HCT116 (cell line): ENCODE data around the gene OR52A5. TPM values are rescaled to one million over a fixed set of nuclear protein-coding genes. Genes with fewer than 3 reads are reported as not detected.

Source experiments
- ATAC-seq: fragments of 200-7000 bp; cut with Tn5 transposase; 2 replicates; pipeline ENCODE4 v1.9.1; 2020; ENCODE audit warnings: mild to moderate bottlenecking, moderate library complexity
- Bru-seq: library from RNA; stranded (reverse); fragments of 400-500 nt; gene quantifications from one replicate; lab custom pipeline; 2021; lab: Mats Ljungman, UMichigan
- BruChase-seq, 2 experiments: library from RNA; stranded (reverse); fragments of 400-500 nt; gene quantifications; one replicate each; lab custom pipeline; 2021; lab: Mats Ljungman, UMichigan
- BruUV-seq: library from RNA; stranded (reverse); fragments of 400-500 nt; replicated peaks from 2 replicates; lab custom pipeline; 2021; lab: Mats Ljungman, UMichigan
- CTCF ChIA-PET: fragments of 300-600 bp; sonication (Branson Sonifier 250); formaldehyde crosslinking; loops from one replicate; lab custom pipeline; 2021; ENCODE audit warnings: antibody characterized with exemption; lab: Charles Lee
- POLR2A ChIA-PET: fragments of 300-600, 350-600 bp; sonication (Branson Sonifier 250); formaldehyde crosslinking; loops from one replicate; lab custom pipeline; 2021; ENCODE audit warnings: antibody characterized with exemption; lab: Charles Lee
- RAD21 ChIA-PET, 2 experiments: fragments of 300-600 bp; sonication (Branson Sonifier 250); formaldehyde crosslinking; loops; one replicate each; lab custom pipeline; 2023; ENCODE audit warnings: low total read pairs in 2 of 2; ENCODE audit not compliant: uncharacterized antibody in 2 of 2, unreplicated experiment in 2 of 2, low non-redundant PET in 1 of 2; lab: Charles Lee
- DNase-seq: peaks from one replicate; pipeline ENCODE4 v3.0.0-alpha.2; 2010; ENCODE audit warnings: low read depth, low spot score
- H2AFZ ChIP-seq: fragments of 200-600 bp; shearing (Covaris generic), sonication (generic); 2 replicates; pipeline ENCODE4 v1.6.1; 2017; ENCODE audit warnings: low read depth, mixed run types, mixed read lengths, antibody characterized with exemption, low read length; ENCODE audit not compliant: poor library complexity, severe bottlenecking
- H3K27ac ChIP-seq: 2 replicates; pipeline ENCODE4 v1.5.1; 2012; ENCODE audit warnings: low read depth, low read length
- H3K27me3 ChIP-seq: fragments of 200-600 bp; sonication (generic); 2 replicates; pipeline ENCODE4 v1.6.1; 2016; ENCODE audit warnings: mixed run types, low read length, mixed read lengths; ENCODE audit not compliant: insufficient read depth
- H3K36me3 ChIP-seq, 2 experiments: fragments of 200-500 bp in 1 of 2; fragments of 200-600 bp in 1 of 2; sonication (Bioruptor generic) in 1 of 2; sonication (generic) in 1 of 2; 2 replicates each; pipeline versions ENCODE4 v1.5.1 to v1.6.1; 2014 to 2016; ENCODE audit warnings: low read length in 2 of 2, inconsistent platforms in 1 of 2, mixed read lengths in 1 of 2, mixed run types in 1 of 2; ENCODE audit not compliant: insufficient read depth in 2 of 2, control insufficient read depth in 1 of 2
- H3K4me1 ChIP-seq, 2 experiments: fragments of 200-600 bp in 1 of 2; sonication (generic) in 1 of 2; 2 replicates each; pipeline versions ENCODE4 v1.5.1 to v1.6.1; 2012 to 2017; ENCODE audit warnings: low read length in 2 of 2, inconsistent platforms in 1 of 2, mild to moderate bottlenecking in 1 of 2, mixed read lengths in 1 of 2, mixed run types in 1 of 2, moderate library complexity in 1 of 2; ENCODE audit not compliant: insufficient read depth in 2 of 2, control insufficient read depth in 1 of 2
- H3K4me2 ChIP-seq: fragments of 200-600 bp; sonication (generic); 2 replicates; pipeline ENCODE4 v1.6.1; 2017; ENCODE audit warnings: mixed run types, low read length, mixed read lengths
- H3K4me3 ChIP-seq, 2 experiments: fragments of 200-600 bp in 1 of 2; sonication (generic) in 1 of 2; replicated peaks in 1 of 2; 2 replicates each; pipeline ENCODE4 v1.5.1; 2011 to 2016; ENCODE audit warnings: low read length in 2 of 2, control low read depth in 1 of 2, low read depth in 1 of 2, mild to moderate bottlenecking in 1 of 2, mixed read lengths in 1 of 2, mixed run types in 1 of 2
- H3K79me2 ChIP-seq: fragments of 200-600 bp; sonication (generic); 2 replicates; pipeline ENCODE4 v1.6.1; 2017; ENCODE audit warnings: mild to moderate bottlenecking, mixed run types, low read length, moderate library complexity, mixed read lengths; ENCODE audit not compliant: insufficient read depth
- H3K9ac ChIP-seq: fragments of 200-600 bp; sonication (generic); 2 replicates; pipeline ENCODE4 v1.6.1; 2016; ENCODE audit warnings: low read length, mixed read lengths
- H3K9me2 ChIP-seq: fragments of 200-600 bp; sonication (generic), shearing (Covaris generic); 2 replicates; pipeline ENCODE4 v1.6.1; 2017; ENCODE audit warnings: mixed run types, mild to moderate bottlenecking, moderate library complexity; ENCODE audit not compliant: insufficient read depth
- H3K9me3 ChIP-seq, 2 experiments: fragments of 200-500 bp in 1 of 2; fragments of 200-600 bp in 1 of 2; sonication (Bioruptor generic) in 1 of 2; sonication (generic) in 1 of 2; 2 replicates each; pipeline ENCODE4 v1.6.1; 2014 to 2017; ENCODE audit warnings: low read length in 2 of 2, mixed read lengths in 2 of 2, inconsistent platforms in 1 of 2, low read depth in 1 of 2, mild to moderate bottlenecking in 1 of 2, mixed run types in 1 of 2, moderate library complexity in 1 of 2; ENCODE audit not compliant: control insufficient read depth in 1 of 2, insufficient read depth in 1 of 2
- H4K20me1 ChIP-seq: fragments of 200-600 bp; sonication (generic), shearing (Covaris generic); 2 replicates; pipeline ENCODE4 v1.6.1; 2017; ENCODE audit warnings: mixed run types, mild to moderate bottlenecking, moderate library complexity; ENCODE audit not compliant: insufficient read depth
- CBX3 ChIP-seq: IDR thresholded peaks from 2 replicates; pipeline ENCODE4 v1.6.1; 2012; ENCODE audit warnings: low read depth
- CEBPB ChIP-seq: IDR thresholded peaks from 2 replicates; pipeline ENCODE4 v1.6.1; 2012; ENCODE audit warnings: low read depth
- EGR1 ChIP-seq: IDR thresholded peaks from 2 replicates; pipeline ENCODE4 v1.6.1; 2012; ENCODE audit warnings: low read depth
- ELF1 ChIP-seq: IDR thresholded peaks from 2 replicates; pipeline ENCODE4 v1.6.1; 2012; ENCODE audit warnings: low read depth, borderline replicate concordance
- EZH2 ChIP-seq: fragments of 200-600 bp; sonication (generic); IDR thresholded peaks from 2 replicates; pipeline ENCODE4 v1.6.1; 2017; ENCODE audit warnings: antibody characterized with exemption, mixed run types
- EZH2phosphoT487 ChIP-seq: fragments of 200-600 bp; IDR thresholded peaks from 2 replicates; pipeline ENCODE4 v1.6.1; 2018; ENCODE audit warnings: antibody characterized with exemption, borderline replicate concordance
- FOSL1 ChIP-seq: IDR thresholded peaks from 2 replicates; pipeline ENCODE4 v1.6.1; 2012; ENCODE audit warnings: low read depth
- JUND ChIP-seq: IDR thresholded peaks from 2 replicates; pipeline ENCODE4 v1.6.1; 2012
- POLR2A ChIP-seq: IDR thresholded peaks from 2 replicates; pipeline ENCODE4 v1.7.0; 2011; ENCODE audit warnings: borderline replicate concordance; ENCODE audit not compliant: insufficient read depth, insufficient read length; ENCODE audit errors: extremely low read depth
- POLR2AphosphoS5 ChIP-seq: IDR thresholded peaks from 2 replicates; pipeline ENCODE4 v1.6.1; 2011; ENCODE audit warnings: mild to moderate bottlenecking, low read depth, low read length, moderate library complexity
- RAD21 ChIP-seq: IDR thresholded peaks from 2 replicates; pipeline ENCODE4 v1.6.1; 2012; ENCODE audit warnings: low read depth, mild to moderate bottlenecking
- SP1 ChIP-seq: IDR thresholded peaks from 2 replicates; pipeline ENCODE4 v1.6.1; 2012; ENCODE audit warnings: low read depth
- SRF ChIP-seq: IDR thresholded peaks from 2 replicates; pipeline ENCODE4 v1.6.1; 2012; ENCODE audit warnings: low read depth
- TCF7L2 ChIP-seq: IDR thresholded peaks from 2 replicates; pipeline ENCODE4 v1.7.0; 2011; ENCODE audit warnings: borderline replicate concordance, inconsistent platforms; ENCODE audit not compliant: insufficient read depth, insufficient read length; ENCODE audit errors: extremely low read depth
- YY1 ChIP-seq: IDR thresholded peaks from 2 replicates; pipeline ENCODE4 v1.6.1; 2011; ENCODE audit warnings: low read length, low read depth, moderate library complexity, mild to moderate bottlenecking; ENCODE audit not compliant: insufficient replicate concordance; ENCODE audit errors: extremely low read depth
- ZFX ChIP-seq: fragments of 450-650 bp; IDR thresholded peaks from 2 replicates; pipeline ENCODE4 v1.6.1; 2017
- intact Hi-C: fragments of 100-400 bp; cut with micrococcal nuclease; formaldehyde crosslinking; loops from 2 replicates; pipeline ENCODE4 v1.10.0; 2022
- long read RNA-seq: library from polyadenylated mRNA; unstranded; transcript quantifications from one replicate; pipeline ENCODE4 v2.0.0, GENCODE V29; 2021; ENCODE audit not compliant: unreplicated experiment
- polyA plus RNA-seq: library from polyadenylated mRNA; unstranded; fragments of >200 nt; gene quantifications from 2 replicates; pipeline ENCODE4 v1.2.1, GENCODE V29; 2012; ENCODE audit warnings: missing spikeins
- total RNA-seq: library from RNA; stranded (reverse); gene quantifications from one replicate; pipeline ENCODE4 v1.2.1, GENCODE V29; 2021; ENCODE audit not compliant: unreplicated experiment
- TF ChIP-seq, protein P1 (sequence below), 3 experiments: fragments of 200-600 bp in 1 of 3; sonication (generic) in 1 of 3; IDR thresholded peaks in 2 of 3; conservative IDR thresholded peaks in 1 of 3; 2 replicates each; pipeline ENCODE4 v1.5.1; 2012 to 2017; ENCODE audit warnings: low read depth in 2 of 3, low read length in 2 of 3, antibody characterized with exemption in 1 of 3, borderline replicate concordance in 1 of 3, control low read depth in 1 of 3, mild to moderate bottlenecking in 1 of 3, mixed read lengths in 1 of 3, mixed run types in 1 of 3, moderate library complexity in 1 of 3; ENCODE audit not compliant: insufficient read depth in 1 of 3
- TF ChIP-seq, protein P2 (sequence below): IDR thresholded peaks from 2 replicates; pipeline ENCODE4 v1.6.1; 2011; ENCODE audit warnings: mild to moderate bottlenecking, low read length, moderate library complexity; ENCODE audit not compliant: insufficient replicate concordance; ENCODE audit errors: extremely low read depth
- TF ChIP-seq, protein P3 (sequence below): IDR thresholded peaks from 2 replicates; pipeline ENCODE4 v1.6.1; 2012
- TF ChIP-seq, protein P4 (sequence below): IDR thresholded peaks from 2 replicates; pipeline ENCODE4 v1.6.1; 2012; ENCODE audit warnings: low read depth

The OR52A5 gene
- not detected for total RNA-seq
- polyA plus RNA-seq = not detected in 2 replicates
- not detected for Bru-seq, nascent RNA
- percentile 8 among the genes with signal in this experiment for BruChase-seq, experiment 1, labeled RNA remaining after a 6-hour chase
- not detected for BruChase-seq, experiment 2, labeled RNA remaining after a 2-hour chase
- long read RNA-seq = 0 reads

DNA sequence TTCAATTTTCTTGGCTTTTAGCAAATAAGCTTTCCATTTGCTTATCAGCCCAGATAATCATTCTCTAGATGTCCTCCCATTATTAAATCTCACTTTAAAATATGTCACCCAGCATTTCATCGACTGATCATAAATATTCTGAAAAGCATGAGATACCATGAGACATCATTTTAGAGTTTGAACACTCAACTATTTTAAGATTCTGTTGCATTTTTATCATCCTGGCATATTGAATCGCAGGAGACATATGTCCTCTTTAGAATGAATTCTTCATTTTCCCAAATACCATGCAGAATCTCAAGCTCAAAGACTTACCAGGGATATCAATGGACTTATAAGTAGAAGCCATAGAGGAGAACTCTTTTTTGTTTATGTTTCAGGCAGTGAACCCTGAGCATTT lies at the start of gene OR52A5:
OR52A5 (minus strand) TSS at position 361 of the 400 bp plus-strand sequence. CDS start 5,714 bp downstream, outside the sequence.
- Histone ChIP-seq H3K4me3 (no peak within 1 kb of the TSS), H3K4me1 (no peaks in the 10 kb centered on the region), H3K4me2 (no peak within 1 kb of the TSS), H3K9me2 (no peaks in the 10 kb centered on the region), H3K79me2 (no peaks in the 10 kb centered on the region), H4K20me1 (no peaks in the 10 kb centered on the region), H2AFZ (no peak within 1 kb of the TSS), H3K27me3 (peaks cover 61% of the 10 kb centered on the region), H3K9me3 (no peaks in the 10 kb centered on the region), H3K9ac (no peak within 1 kb of the TSS), H3K27ac (no peak within 1 kb of the TSS), H3K36me3 (no peaks in the 10 kb centered on the region)
- BruUV-seq = no TSS peak
- no peak for DNase-seq
- ATAC-seq = no peak
- ChIA-PET CTCF (interaction anchor here (1.3 kb wide), 1 partner anchor 13 kb away, joined by 3 read pairs; no protein-coding TSS in a partner anchor), RAD21 (interaction anchor here in 1 of 2 experiments (1.1 kb wide), 1 partner anchor 13 kb away, joined by 3 read pairs; no protein-coding TSS in a partner anchor), POLR2A (no interaction called here)
- TF ChIP-seq EGR1 (no peak), SP1 (no peak), EZH2phosphoT487 (no peak), JUND (no peak), TCF7L2 (no peak), YY1 (no peak), POLR2A (no peak), FOSL1 (no peak), SRF (no peak), RAD21 (no peak), POLR2AphosphoS5 (no peak), CEBPB (no peak), EZH2 (no peak), CBX3 (no peak), ELF1 (no peak), ZFX (no peak)
- TF ChIP-seq, protein P1, sequence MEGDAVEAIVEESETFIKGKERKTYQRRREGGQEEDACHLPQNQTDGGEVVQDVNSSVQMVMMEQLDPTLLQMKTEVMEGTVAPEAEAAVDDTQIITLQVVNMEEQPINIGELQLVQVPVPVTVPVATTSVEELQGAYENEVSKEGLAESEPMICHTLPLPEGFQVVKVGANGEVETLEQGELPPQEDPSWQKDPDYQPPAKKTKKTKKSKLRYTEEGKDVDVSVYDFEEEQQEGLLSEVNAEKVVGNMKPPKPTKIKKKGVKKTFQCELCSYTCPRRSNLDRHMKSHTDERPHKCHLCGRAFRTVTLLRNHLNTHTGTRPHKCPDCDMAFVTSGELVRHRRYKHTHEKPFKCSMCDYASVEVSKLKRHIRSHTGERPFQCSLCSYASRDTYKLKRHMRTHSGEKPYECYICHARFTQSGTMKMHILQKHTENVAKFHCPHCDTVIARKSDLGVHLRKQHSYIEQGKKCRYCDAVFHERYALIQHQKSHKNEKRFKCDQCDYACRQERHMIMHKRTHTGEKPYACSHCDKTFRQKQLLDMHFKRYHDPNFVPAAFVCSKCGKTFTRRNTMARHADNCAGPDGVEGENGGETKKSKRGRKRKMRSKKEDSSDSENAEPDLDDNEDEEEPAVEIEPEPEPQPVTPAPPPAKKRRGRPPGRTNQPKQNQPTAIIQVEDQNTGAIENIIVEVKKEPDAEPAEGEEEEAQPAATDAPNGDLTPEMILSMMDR (IDR thresholded peaks at IDR 0.05 in 2 of 3, conservative IDR thresholded peaks at IDR 0.05 in 1 of 3; ENCODE audit: borderline replicate concordance in 1 of 3, insufficient read depth in 1 of 3, low read depth in 2 of 3, low read length in 2 of 3) = no peak
- TF ChIP-seq, protein P2, sequence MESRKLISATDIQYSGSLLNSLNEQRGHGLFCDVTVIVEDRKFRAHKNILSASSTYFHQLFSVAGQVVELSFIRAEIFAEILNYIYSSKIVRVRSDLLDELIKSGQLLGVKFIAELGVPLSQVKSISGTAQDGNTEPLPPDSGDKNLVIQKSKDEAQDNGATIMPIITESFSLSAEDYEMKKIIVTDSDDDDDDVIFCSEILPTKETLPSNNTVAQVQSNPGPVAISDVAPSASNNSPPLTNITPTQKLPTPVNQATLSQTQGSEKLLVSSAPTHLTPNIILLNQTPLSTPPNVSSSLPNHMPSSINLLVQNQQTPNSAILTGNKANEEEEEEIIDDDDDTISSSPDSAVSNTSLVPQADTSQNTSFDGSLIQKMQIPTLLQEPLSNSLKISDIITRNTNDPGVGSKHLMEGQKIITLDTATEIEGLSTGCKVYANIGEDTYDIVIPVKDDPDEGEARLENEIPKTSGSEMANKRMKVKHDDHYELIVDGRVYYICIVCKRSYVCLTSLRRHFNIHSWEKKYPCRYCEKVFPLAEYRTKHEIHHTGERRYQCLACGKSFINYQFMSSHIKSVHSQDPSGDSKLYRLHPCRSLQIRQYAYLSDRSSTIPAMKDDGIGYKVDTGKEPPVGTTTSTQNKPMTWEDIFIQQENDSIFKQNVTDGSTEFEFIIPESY = no peak
- TF ChIP-seq, protein P3, sequence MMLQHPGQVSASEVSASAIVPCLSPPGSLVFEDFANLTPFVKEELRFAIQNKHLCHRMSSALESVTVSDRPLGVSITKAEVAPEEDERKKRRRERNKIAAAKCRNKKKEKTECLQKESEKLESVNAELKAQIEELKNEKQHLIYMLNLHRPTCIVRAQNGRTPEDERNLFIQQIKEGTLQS = no peak
- TF ChIP-seq, protein P4, sequence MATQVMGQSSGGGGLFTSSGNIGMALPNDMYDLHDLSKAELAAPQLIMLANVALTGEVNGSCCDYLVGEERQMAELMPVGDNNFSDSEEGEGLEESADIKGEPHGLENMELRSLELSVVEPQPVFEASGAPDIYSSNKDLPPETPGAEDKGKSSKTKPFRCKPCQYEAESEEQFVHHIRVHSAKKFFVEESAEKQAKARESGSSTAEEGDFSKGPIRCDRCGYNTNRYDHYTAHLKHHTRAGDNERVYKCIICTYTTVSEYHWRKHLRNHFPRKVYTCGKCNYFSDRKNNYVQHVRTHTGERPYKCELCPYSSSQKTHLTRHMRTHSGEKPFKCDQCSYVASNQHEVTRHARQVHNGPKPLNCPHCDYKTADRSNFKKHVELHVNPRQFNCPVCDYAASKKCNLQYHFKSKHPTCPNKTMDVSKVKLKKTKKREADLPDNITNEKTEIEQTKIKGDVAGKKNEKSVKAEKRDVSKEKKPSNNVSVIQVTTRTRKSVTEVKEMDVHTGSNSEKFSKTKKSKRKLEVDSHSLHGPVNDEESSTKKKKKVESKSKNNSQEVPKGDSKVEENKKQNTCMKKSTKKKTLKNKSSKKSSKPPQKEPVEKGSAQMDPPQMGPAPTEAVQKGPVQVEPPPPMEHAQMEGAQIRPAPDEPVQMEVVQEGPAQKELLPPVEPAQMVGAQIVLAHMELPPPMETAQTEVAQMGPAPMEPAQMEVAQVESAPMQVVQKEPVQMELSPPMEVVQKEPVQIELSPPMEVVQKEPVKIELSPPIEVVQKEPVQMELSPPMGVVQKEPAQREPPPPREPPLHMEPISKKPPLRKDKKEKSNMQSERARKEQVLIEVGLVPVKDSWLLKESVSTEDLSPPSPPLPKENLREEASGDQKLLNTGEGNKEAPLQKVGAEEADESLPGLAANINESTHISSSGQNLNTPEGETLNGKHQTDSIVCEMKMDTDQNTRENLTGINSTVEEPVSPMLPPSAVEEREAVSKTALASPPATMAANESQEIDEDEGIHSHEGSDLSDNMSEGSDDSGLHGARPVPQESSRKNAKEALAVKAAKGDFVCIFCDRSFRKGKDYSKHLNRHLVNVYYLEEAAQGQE = no peak
- intact Hi-C loops = loop anchor here (1.0 kb wide), 1 partner anchor 25 kb away; no protein-coding TSS in a partner anchor
